NCI-H1048 (cell line): ENCODE results near the gene PPEF1.
"Not testable (repeated sequence)": the region's sequence is repeated elsewhere in the genome, so short reads cannot be mapped to it uniquely, and the experiment has no call there.

Experiments used
- DNase-seq: peaks from one replicate; lab custom pipeline; 2025; lab: John Stamatoyannopoulos, UW

Gene PPEF1

DNA sequence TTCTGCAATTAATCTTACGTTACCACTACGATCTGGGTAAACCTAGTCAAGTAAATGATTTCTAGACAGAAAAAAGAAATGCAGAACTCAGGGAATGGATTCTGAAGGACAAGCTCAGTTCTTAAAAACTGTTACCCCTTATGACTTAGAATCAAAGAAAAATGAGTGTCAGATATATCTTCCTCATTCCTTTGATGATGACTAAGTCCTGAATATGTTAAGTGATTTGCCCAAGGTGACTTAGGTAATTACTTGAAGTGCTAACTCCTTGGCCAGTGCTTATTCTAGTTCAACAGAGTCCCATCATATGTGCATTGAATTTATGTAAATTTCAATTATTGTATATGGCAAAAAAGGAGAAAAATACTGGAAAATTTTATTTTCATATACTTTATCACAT lies 92.5 kb downstream of the PPEF1 start:
- DNase-seq, result no peak

DNA sequence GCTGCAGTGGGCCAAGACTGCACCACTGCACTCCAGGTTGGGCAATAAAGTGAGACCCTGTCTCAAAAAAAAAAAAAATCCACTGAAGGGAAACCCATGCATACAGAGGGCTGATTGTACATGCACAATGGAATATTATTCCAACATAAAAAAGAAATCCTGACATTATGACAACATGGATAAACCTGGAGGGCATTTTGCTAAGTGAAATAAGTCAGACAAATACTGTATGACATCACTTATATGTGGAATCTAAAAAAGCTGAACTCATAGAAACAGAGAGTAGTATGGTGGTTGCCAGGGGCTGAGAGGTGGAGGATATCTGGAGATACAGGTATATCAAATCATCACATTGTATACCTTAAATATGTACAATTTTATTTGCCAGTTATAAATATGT lies 102.2 kb downstream of the PPEF1 start:
- no peak for DNase-seq

DNA sequence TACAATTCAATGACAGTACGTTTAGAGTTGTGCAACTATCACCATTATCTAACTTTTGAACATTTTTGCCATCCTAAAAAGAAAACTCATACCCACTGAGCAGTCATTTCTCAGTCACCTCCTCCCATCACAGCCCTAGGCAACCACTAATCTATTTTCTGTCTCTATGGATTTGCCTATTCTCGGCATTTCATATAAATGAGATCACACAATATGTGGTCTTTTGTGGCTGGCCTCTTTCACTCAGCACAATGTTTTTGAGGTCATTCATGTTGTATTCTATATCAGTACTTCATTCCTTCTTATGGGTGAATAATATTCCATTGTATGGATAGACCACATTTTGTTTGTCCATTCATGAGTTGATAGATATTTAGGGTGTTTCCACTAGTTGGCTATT lies 103.0 kb downstream of the PPEF1 start:
- no peak for DNase-seq

DNA sequence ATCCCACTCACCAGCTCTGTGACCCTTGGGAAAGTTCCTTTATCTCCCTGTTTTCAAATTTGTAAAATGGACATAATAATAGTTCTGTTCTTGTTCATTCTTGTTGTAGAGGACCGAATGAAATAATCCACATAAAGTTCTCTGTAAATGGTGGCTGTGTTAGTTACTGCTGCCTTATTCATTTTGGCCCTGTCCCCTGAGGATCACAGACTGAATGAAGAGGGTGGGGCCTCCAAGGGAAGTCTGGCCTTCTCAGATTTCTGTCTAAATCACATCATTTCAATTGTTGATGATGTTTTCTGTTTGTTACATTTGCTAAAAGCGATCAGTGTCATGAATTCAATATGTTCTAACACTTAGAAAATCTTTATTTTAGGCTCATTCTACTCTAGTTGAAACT lies 117.9 kb downstream of the PPEF1 start:
- no peak for DNase-seq

DNA sequence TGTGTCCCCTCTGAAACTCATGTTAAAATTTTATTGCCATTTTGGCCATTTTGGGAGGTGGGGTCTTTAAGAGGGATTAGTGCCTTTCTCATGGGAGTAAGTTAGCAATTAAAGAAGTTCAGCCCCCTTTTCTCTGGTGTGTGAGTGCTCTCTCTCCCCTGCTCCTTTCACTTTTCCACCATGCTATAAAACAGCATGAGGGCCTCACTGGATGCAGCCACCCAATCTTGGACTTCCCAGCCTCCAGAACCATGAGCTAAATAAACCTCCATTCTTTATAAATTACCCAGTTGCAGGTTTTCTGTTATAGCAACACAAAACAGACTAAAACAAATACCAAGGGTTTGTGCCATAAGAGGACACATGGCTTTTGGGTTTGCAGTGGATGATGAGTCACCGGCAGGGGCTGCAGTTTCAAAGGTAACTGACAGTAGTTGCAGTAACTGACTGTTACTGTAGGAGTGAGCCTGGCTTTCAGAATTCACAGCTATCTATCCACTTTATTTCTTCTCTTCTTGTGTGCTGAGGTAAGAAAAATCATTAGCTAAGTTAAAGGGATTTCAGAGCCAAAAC lies 121.5 kb downstream of the PPEF1 start:
- DNase-seq, result no peak

DNA sequence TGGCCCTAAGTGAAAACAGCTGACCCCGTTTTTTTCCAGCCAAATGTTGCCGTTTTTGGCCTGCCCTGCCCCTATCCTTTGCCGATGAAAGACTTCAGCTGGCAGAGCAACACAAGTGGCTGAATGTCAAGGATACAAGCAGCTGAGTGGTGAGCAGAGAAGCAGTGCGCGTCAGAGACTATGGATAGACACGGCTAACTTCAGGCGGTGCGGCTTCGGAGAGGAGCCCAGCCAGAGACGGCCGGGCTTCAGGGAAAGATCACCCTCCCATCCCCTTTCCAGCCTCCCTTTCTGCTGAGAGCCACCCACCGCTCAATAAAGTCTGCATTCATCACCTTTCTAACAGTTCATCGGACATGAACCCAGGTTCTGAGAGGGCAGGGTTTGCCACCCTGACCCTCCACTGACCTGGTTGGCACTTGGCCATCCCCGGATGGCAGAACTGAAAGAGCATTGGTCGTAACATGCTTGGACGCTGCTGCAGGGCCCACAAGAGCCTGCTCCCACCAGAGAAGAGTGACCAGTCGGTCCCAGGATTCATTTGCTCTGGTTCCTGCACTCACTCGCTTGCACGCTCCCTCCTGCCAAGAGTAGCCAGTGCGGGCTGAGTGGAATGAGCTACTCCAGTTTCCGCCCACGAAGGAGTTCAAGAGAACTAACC lies 125.8 kb downstream of the PPEF1 start:
- no peak for DNase-seq

DNA sequence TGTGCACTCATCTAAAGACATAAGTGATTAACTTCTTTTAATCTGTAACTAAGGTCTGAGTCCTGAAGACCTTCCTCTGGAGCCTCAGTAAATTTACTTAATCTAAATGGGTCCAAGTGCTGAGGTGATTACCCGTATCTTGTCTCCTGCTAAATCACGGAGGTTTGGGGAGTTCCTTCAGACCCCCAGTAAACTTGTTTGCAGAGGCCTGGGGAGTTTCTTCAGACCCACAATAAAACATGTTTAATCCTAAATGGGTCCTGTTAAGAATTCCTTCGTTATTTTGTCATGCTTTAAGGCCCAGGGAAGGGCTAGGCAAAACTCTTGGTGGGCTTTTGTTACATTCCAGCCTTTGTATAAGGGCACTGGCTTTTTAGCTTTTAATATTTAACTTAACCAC lies 140.5 kb downstream of the PPEF1 start:
- DNase-seq, result not testable (repeated sequence)

DNA sequence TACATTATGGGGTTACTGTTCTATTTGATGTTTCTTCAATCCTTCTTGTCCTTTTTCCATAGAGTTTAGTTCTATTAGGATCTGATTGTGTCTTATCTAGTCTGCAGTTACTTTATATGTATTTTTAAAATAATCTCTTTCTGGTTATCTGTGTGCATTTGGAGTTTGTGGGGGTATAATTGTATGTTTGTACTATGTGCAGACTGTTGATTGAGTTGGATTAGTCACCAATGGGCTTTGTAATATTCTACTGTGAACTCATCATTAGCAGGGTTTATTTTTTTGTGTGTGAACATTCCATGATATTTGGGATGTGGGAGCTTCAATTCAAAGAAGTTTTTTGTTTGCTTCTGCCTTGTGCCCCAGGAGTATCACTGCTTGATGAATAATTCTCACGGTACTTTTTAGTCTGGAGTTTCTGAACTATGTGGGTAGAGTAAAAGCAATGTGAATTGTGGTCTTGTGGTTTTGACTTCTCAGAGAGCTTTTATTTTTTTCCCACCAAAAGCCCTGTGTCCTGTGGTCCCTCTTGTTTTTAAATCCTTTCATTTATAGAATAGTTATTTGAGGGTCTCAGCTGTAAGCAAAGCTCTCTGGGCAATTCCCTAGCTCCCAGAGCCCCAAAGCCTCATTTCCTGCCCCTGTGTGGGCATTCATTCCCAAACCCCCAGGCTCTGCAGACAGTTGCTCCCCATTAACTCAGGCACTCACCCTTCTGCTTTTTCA lies 148.6 kb downstream of the PPEF1 start:
- DNase-seq, result no peak

DNA sequence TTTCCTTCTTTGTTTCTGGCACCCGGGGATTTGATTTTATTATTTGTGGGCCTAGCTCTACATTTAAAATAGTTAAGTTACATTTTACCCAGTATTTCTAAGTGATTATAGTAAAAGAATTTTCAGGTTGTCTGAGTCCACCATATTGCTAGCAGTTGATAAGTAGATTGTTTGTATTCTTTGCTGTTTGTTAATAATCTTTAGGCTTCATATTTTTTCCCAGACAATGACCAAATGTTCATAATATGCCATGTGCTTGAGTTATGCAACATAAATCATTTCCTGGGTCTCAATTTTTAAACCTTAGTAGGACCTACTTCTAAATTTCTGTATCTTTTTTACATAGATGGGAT lies 149.2 kb downstream of the PPEF1 start:
- no peak for DNase-seq

DNA sequence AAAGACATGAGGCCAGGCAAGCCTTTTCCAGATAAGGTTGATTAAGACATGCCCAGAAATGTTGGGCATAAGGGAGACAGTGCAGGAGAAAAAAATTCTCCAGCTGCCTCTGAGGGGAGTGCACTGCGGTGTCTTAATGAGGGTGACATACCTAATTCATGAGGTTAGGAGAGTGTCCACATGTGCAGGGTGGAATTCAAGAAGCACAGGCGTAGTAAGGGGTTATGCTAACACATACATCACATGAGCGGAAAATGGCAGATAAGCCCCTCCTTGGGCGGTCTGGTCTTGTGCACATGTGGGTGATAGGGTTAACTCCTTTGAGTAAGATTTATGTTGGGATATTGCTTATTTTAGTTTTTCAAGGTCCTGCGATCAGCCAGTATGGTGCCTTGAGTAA lies 154.1 kb downstream of the PPEF1 start:
- DNase-seq, result no peak

DNA sequence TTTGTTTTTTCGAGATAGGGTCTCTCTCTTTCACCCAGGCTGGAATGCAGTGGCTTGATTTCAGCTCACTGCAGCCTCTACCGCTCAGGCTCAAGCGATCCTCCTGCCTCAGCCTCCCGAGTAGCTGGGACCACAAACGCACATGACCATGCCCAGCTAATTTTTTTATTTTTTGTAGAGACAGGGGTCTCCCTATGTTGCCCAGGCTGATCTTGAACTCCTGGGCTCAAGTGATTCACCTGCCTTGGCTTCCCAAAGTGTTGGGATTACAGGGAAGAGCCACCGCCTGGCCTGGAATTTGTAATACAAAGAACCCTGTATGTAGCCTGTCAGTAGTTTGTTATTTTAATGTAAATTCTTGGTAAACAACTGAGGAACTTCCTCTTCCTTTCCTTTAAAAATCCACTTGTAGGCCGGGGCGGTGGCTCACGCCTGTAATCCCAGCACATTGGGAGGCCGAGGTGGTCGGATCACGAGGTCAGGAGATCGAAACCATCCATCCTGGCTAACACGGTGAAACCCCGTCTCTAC lies 157.0 kb downstream of the PPEF1 start:
- DNase-seq, result no peak

DNA sequence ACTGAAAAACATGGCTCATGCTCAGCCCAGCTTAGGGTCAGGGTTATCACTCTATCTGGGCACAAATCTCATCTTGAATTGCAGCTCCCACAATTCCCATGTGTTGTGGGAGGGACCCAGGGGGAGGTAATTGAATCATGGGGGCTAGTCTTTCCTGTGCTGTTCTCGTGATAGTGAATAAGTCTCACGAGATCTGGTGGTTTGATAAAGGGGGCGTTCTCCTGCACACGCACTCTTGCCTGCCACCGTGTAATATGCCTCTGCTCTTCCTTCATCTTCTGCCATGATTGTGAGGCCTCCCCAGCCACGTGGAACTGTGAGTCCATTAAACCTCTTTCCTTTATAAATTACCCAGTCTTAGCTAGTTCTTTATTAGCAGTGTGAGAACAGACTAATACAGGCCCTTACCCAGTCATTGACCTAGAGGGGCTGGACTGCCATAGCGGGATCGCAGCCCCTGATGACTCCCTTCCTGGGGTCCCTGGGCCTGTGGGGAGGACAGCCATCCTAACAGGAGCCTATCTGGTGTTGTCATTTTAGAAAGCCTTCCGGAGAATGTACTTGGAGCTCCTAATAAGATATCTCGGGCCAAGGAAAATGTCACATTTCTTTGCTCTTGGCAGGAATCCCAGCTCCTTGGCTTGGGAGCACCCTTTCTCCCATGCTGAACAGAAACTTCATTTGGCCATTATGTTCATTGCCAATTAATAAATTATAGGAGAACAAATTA lies 163.9 kb downstream of the PPEF1 start:
- no peak for DNase-seq

DNA sequence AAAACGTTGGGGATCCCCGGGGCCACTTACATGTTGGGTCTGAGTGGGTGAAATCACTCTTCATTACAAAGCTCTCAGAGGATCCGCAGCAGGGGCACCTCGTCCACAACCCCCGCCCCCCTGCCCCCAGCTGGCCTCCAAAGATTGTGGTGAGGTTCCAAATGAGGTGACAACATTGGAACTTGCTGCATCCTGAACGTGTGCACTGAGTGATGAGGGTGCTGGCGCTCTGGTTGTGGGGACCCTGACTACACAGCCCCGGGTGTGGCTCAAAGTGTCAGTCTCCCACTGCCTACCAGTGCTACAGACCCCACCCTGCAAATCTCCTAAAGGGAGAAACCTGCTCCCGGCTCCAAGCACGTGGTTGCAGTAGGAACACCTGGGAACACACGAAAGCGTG lies 164.5 kb downstream of the PPEF1 start:
- no peak for DNase-seq

DNA sequence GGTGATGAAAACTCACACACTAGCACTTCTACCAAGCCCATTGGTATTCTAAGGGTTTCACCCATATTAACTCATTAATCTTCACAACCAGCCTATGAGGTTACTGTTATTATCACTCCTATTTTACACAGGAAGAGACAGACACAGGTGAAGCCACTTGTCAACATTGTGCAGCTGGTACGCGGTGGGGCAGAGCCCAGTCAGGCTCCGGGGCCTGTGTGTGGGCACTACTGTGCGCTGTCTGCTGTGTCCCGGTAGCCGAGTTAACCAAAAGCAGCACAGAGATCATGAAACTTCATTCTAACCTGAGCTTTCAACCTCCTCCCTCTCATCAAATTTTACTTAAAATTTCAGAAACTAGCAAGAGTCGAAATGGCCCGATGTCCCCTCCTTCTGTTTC lies 165.2 kb downstream of the PPEF1 start:
- no peak for DNase-seq

DNA sequence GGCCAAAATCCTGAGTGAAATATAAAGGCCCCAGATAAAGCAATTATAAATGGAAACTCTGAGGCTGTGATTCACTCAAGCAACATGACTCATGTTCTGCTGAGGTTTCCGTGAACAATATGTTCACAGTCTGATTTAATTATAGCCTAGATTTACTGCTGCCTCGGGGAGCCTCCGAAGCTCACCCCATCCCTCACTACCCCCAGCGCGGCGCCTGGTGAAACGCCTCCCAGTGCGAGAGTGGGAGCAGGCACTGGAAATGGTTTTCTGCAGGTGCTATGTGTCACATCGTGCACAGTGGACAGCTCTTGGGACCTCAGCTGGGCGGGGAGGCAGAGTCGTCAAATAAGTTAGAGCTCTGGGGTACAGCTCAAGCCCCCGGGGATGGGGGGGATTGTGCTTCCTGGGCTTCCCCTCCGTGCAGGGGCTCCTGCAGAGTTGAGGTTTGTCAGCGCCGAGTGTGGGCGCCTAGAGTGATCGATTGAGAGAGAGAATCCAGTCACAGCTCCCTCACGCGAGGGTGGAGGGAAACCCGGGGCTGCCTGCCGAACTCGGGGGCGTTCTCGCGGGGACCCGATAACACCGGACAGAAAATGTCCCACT lies 165.8 kb downstream of the PPEF1 start:
- no peak for DNase-seq

DNA sequence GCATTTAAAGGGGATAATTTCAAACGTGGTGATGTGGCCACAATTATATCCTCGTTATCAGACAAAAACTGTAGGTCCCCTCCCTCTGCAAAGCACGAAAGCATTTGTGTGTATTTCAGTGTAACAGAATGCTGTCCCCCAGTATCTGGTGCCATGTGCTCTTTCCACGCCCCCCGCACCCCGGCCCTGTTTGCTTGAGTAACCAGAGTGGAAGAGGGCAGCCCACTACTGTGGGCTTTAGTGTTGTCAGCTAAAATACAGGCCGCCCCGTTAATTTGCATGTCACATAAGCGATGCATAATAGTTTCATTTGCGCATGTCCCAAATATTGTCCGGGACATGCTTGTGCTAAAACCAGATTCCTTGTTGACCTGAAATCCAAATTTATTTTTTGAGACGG lies 166.4 kb downstream of the PPEF1 start:
- no peak for DNase-seq

DNA sequence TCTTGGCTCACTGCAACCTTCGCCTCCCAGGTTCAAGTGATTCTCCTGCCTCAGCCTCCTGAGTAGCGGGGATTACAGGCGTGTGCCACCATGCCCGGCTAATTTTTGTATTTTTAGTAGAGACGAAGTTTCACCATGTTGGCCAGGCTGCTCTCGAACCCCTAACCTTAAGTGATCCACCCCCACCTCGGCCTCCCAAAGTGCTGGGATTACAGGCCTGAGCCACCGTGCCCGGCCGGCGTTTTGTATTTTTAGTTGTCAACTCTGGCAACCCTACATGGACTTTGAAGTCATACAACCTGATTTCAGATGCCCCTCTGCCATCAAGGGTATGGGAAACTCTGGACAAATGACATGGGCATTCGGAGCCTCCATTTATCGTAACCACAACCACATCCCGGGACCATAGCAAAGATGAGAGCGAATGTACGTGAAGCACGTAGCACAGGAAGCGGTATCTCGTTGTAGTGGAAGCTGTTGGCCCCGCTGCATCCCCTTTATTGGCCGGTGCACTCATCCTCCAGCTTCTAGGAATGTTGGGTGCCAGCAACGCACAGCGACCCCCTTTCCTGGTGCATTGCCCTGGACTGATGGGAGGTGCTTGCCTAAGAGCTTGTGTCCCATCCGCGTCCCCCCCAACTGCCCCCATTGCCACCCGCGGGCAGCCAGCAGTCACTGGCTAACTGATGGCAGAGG lies 167.3 kb downstream of the PPEF1 start:
- DNase-seq, result no peak

DNA sequence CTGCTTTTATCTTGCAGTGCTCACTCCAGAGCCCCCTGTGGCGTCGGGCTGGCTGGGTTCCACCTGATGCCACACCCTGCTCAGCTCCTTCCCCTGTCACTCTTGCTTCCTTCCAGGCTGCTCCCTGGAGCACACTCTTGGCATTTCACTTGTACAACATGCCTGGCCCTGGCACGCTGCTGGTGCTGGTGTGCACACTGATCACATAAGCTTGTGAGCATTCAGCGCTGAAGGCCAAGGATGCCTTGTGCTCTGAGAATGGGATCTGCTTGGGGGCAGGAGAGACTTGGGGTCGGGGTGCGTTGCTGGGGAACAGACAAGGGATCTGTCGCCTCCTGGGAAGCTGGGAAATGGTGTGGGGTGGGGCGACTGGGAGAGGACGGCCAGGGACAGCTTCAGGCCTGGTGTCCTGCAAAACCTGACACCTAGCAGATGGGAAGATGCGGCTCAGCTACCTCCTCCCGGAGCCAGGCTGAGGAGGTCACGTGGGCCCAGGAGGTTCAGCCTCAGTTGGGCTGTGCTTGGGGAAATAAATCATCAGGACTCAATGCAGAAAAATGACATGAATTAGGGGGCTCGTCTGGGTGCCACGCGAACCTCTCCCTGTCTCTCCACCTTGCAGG lies 167.9 kb downstream of the PPEF1 start:
- DNase-seq, result no peak

DNA sequence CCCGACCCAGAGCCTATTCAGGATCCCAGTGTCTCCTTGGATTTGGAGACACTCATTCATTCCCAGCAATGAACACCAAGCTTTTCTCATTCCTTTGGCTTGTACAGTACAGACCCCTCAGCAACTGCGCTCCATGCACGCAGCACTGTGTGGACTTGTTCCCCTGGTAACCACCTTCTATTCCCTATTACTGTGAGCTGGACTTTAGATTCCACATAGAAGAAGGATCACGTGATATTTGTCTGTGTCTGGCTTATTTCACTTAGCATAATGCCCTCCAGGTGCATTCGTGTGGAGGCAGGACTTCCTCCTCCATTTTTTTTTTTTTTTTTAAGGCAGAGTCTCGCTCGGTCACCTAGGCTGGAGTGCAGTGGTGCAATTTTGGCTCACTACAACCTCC lies 170.0 kb downstream of the PPEF1 start:
- DNase-seq, result peak; percentile 3
